Bronchial epithelial cell (primary cell): ENCODE results near the gene SPON1. TPM values are rescaled to one million over a fixed set of nuclear protein-coding genes. Genes with fewer than 3 reads are reported as not detected.

ENCODE experiments used
- DNase-seq: peaks from one replicate; pipeline ENCODE4 v3.0.0-alpha.2; 2010; ENCODE audit warnings: low read depth
- FAIRE-seq: peaks from 2 replicates; lab custom pipeline; 2011; peaks lifted over from hg19 to GRCh38; lab: Jason Lieb, UNC
- H3K27me3 ChIP-seq: 2 replicates; pipeline ENCODE4 v1.5.1; 2011; ENCODE audit warnings: low read length; ENCODE audit not compliant: control insufficient read depth, insufficient read depth
- H3K36me3 ChIP-seq: 2 replicates; pipeline ENCODE4 v1.5.1; 2011; ENCODE audit warnings: low read length; ENCODE audit not compliant: control insufficient read depth, insufficient read depth
- H3K4me3 ChIP-seq: 2 replicates; pipeline ENCODE4 v1.5.1; 2011; ENCODE audit warnings: mild to moderate bottlenecking, low read depth, low read length, control low read depth
- total RNA-seq: library from RNA; depleted of rRNA; stranded (reverse); fragments of >200 nt; gene quantifications from 2 replicates; pipeline ENCODE4 v1.2.1, GENCODE V29; 2014
- TF ChIP-seq, protein P1 (sequence below): IDR thresholded peaks from 2 replicates; pipeline ENCODE4 v1.5.1; 2011; ENCODE audit warnings: mild to moderate bottlenecking, moderate library complexity, low read length, control low read depth, inconsistent platforms; ENCODE audit not compliant: insufficient read depth, severe bottlenecking

Gene SPON1
- total RNA-seq, 1 donor from 2014 or later, result 0.26 TPM

DNA sequence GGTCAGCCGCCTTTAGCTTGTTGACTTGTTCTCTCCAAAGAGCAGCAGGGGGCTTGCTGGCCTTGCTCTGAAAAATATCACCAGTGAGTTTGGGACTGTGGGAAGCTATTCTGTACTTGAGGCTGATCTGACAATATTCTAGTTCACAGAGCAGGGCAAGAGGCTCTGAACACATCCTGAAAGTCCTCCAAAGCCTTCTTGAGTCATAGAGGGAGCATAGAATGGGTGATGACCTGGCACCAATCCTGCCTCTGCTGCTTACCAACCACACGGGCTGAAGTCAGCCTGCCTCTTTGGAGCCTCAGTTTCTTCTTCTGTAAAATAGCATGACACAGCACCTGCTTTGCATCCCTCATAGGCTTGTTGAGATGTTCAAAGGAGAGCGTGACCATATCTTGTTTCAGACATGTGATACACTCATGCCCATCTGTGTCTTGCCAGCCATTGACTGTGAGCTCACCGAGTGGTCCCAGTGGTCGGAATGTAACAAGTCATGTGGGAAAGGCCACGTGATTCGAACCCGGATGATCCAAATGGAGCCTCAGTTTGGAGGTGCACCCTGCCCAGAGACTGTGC, 299.8 kb downstream of the SPON1 start:
- no peak for FAIRE-seq
- H3K27me3 ChIP-seq, result no peaks in the 10 kb centered on the region
- no peak for DNase-seq
- TF ChIP-seq, protein P1, sequence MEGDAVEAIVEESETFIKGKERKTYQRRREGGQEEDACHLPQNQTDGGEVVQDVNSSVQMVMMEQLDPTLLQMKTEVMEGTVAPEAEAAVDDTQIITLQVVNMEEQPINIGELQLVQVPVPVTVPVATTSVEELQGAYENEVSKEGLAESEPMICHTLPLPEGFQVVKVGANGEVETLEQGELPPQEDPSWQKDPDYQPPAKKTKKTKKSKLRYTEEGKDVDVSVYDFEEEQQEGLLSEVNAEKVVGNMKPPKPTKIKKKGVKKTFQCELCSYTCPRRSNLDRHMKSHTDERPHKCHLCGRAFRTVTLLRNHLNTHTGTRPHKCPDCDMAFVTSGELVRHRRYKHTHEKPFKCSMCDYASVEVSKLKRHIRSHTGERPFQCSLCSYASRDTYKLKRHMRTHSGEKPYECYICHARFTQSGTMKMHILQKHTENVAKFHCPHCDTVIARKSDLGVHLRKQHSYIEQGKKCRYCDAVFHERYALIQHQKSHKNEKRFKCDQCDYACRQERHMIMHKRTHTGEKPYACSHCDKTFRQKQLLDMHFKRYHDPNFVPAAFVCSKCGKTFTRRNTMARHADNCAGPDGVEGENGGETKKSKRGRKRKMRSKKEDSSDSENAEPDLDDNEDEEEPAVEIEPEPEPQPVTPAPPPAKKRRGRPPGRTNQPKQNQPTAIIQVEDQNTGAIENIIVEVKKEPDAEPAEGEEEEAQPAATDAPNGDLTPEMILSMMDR, result no peak
- H3K36me3 ChIP-seq, result no peaks in the 10 kb centered on the region
- H3K4me3 ChIP-seq, result no peak overlapping the region

- Histone ChIP-seq H3K27me3 (no peaks in the 10 kb centered on the region), H3K4me3 (no peak overlapping the region), H3K36me3 (peaks cover 2% of the 10 kb centered on the region)
- no peak for DNase-seq
- no peak for FAIRE-seq
- TF ChIP-seq, protein P1, result no peak
Measured at GRCh38 chr11:14264966-14265365, 302.4 kb downstream of the SPON1 start.

- Histone ChIP-seq H3K27me3 (no peaks in the 10 kb centered on the region), H3K4me3 (no peak overlapping the region), H3K36me3 (peaks cover 2% of the 10 kb centered on the region)
- no peak for FAIRE-seq
- no peak for DNase-seq
- TF ChIP-seq, protein P1, result no peak
Measured at GRCh38 chr11:14266622-14267021, 304.1 kb downstream of the SPON1 start.

- no peak for FAIRE-seq
- TF ChIP-seq, protein P1, result no peak
- Histone ChIP-seq H3K27me3 (no peaks in the 10 kb centered on the region), H3K36me3 (peaks cover 2% of the 10 kb centered on the region), H3K4me3 (no peak overlapping the region)
- DNase-seq, result no peak
Measured at GRCh38 chr11:14267861-14268635, 305.5 kb downstream of the SPON1 start.

DNA sequence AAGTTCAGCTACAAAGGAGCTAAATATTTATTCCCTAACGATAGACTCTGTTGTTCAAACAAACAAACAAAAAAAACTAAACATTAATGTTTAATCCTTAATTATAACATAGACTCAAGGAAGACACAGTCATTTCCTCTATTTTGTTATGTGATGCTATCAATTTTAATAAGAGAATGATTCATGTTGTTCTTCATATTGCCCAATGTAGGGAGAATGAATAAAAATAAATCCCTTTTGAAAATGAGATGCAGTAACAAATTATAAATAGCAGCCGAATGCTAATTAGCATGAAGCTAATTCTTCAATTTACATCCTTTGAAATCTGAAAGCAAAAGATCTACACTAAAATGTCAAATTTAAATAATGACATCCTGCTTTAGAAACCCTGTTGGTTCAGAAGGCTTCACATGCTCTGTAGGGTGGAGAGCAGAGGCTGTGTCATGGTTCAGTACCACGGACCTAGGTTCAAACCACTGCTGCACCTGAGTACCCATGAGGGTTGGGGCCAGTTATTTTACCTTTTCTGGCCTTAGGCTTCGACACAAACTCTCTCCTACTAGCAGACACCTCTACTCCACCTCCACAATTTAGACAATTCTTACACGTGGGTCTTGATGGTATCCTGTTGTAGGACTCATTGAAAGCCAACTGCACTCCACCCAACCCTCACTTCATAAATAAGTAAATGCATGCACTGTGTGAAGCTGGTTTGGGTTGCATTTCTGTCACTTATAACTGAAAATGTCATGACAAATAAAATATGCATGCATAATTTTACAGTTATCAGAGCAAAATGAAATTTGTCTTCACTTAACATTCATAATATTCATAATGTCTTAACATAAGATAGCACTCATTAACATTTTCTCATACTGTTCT, 307.4 kb downstream of the SPON1 start:
- Histone ChIP-seq H3K4me3 (no peak overlapping the region), H3K36me3 (peaks cover 5% of the 10 kb centered on the region), H3K27me3 (no peaks in the 10 kb centered on the region)
- TF ChIP-seq, protein P1, result no peak
- DNase-seq (no peak), FAIRE-seq (no peak)
